ENCODE data around the gene ZNF480.
"Not testable (repeated sequence)": the region's sequence is repeated elsewhere in the genome, so short reads cannot be mapped to it uniquely, and the experiment has no call there.

Gene ZNF480

DNA sequence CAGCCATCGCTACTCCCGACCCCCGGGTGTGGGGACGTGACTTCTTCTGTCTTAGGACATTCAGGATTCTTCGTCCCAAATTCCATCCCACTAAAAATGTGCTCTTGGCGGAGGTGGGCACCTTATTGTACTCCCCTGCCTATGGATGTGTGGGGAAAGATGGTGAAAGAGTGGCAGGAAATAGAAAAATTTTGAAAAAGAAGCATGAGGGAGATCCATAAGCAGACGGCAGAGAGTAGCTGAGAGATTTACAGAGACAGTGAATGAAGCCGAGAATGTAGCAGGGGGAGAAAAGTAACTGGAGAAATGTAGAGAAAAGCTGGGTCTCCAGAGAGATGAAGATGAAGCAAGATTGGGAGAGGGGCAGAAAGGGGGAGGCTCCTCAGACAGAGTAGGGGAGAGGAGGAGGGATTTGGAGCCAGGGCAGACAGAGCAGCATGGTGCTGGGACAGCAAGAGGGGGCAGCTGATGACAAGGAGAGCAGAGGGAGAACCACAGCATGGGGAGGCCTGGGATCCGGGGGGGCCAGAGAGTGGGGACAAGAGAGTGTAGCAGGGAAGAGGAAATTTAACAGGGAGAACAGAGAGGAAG, 39.9 kb downstream of the ZNF480 start:
- in situ Hi-C loops (cut with MboI; ENCODE audit: low sequenced_read_pairs) = no loop called here

GRCh38 chr19:52339022-52339421, 42.1 kb downstream of the ZNF480 start:
- in situ Hi-C loops (cut with MboI; ENCODE audit: low sequenced_read_pairs) = not testable (repeated sequence)

DNA sequence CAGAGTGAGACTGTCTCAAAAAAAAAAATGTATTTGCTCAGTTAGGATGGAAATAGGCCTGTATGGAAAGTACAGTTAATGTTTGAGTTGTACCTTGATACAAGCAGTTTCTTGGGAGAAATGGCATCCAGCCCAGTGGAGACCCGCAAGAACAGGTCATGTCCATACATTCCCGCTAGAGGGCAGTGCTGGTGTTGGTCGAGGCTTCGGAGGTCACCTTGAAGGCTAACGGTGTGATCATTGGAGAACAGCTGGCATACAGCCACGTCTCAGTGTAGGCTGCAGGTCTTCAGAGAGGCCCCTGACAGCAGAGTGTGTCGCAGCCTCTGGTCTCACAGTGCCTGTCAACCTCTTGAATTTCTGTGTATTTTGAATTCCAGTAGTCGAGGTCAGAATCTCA, 46.6 kb downstream of the ZNF480 start:
- in situ Hi-C loops (cut with MboI; ENCODE audit: low sequenced_read_pairs) = no loop called here

DNA sequence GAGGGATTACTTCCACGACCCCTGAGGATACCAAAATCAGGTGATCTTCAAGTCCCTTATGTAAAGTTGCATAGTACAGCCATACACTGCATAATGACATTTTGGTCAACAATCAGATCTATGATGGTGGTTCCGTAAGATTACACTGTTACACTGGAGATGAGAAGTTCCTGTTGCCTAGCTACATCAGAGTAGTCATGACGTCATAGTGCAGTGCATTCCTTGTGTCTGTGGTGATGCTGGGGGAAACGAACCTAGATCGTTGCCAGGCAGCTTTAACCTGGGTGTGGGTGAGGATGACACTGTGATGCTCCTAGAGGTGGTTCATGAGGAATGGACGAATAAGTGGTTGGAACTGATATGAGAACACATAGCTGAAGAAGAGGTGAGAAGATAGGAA, 48.2 kb downstream of the ZNF480 start:
- in situ Hi-C loops (cut with MboI; ENCODE audit: low sequenced_read_pairs) = no loop called here

GRCh38 chr19:52351512-52351911, 54.5 kb downstream of the ZNF480 start:
- in situ Hi-C loops (cut with MboI; ENCODE audit: low sequenced_read_pairs) = no loop called here

GRCh38 chr19:52366414-52366824, 69.5 kb downstream of the ZNF480 start:
- in situ Hi-C loops (cut with MboI; ENCODE audit: low sequenced_read_pairs) = no loop called here

DNA sequence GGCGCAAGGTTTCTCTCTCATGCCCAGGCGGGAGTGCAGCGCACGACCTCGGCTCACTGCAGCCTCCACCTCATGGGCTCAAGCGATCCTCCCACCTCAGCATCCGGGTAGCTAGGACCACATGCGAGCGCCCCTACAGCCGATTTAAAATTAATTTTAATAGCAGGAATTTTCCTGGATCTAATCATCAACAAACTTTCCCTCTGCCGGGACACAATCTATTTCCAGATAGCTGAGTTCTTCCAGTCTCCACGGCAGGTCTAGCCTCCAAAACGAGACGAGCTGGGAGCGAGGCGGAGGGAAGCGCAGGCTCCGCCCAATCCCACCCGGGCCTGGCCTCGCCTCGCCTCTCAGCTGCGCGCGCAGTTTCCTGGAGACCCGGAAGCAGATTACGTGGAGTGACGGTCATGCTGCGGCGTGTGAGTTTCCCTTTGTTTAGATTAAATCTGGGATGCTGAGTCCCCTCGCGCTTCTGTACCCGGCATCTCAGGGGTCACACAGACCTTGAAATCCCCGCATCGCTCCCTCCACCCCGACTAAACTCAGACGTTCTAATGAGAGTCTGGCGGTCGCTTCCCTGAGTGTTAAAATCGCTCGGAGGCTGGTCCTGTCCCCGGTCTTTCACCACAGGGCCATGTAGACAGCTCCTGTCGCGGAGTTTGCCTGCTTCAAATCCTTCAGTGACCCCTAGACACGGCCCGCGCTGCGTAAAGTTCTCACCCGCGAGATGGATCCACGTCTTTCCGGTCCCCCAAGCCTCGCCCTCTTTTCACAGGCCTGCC, 72.8 kb downstream of the ZNF480 start, which contains the start of gene ZNF880:
ZNF880 (plus strand) TSS at position 365 of the 782 bp plus-strand sequence; CDS start at position 408, 43 bp downstream.
- in situ Hi-C loops (cut with MboI; ENCODE audit: low sequenced_read_pairs) = no loop called here

DNA sequence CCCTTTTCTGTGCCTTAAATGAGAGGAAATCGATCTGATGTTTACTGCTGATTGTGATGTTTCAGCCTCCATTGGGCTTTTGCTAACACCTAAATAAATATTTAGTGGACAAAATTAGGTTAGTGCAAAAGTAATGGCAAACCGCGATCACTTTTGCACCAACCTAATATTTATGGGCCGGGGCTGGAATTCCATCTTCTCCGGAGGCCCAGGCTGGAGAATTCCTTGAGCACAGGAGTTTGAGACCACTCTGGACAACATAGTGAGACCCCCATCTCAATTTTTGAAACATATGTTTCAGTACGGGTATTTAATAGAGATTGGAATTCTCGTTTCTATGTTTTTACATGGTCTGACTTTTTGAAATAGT, 73.4 kb downstream of the ZNF480 start:
- in situ Hi-C loops (cut with MboI; ENCODE audit: low sequenced_read_pairs) = no loop called here

Data from HL-60/S4 treated with retinoic acid at 250 ng/mL for 4 days and 3 days (cell line).